GM18499 (cell line): Measurements from ENCODE around the gene TRAPPC11.
"Not testable (repeated sequence)": the region's sequence is repeated elsewhere in the genome, so short reads cannot be mapped to it uniquely, and the experiment has no call there.

Source experiments
- ATAC-seq: cut with Tn5 transposase; IDR thresholded peaks from one replicate; pipeline ENCODE4 v1.9.1; 2021; ENCODE audit warnings: moderate number of reproducible peaks; ENCODE audit not compliant: insufficient read depth, unreplicated experiment

Gene TRAPPC11

GRCh38 chr4:183716302-183716701 lies 57.2 kb downstream of the TRAPPC11 start:
- ATAC-seq = no peak

GRCh38 chr4:183718876-183719275 lies 59.8 kb downstream of the TRAPPC11 start:
- ATAC-seq = no peak

GRCh38 chr4:183721207-183722081 lies 62.4 kb downstream of the TRAPPC11 start:
- no peak for ATAC-seq

- ATAC-seq = peak; percentile 51
These were observed 63.9 kb downstream of the TRAPPC11 start for GRCh38 chr4:183722731-183723560.

GRCh38 chr4:183723561-183724228 lies 64.6 kb downstream of the TRAPPC11 start:
- ATAC-seq = no peak

GRCh38 chr4:183725585-183725984 lies 66.5 kb downstream of the TRAPPC11 start:
- not testable (repeated sequence) for ATAC-seq

- ATAC-seq = no peak
These were observed 68.4 kb downstream of the TRAPPC11 start for GRCh38 chr4:183727482-183727881.

GRCh38 chr4:183728223-183729068 lies 69.4 kb downstream of the TRAPPC11 start:
- ATAC-seq = no peak

- no peak for ATAC-seq
These were observed 69.9 kb downstream of the TRAPPC11 start for GRCh38 chr4:183729069-183729406.

GRCh38 chr4:183729430-183730328 lies 70.6 kb downstream of the TRAPPC11 start:
- no peak for ATAC-seq

GRCh38 chr4:183732296-183732695 lies 73.2 kb downstream of the TRAPPC11 start:
- ATAC-seq = no peak

- no peak for ATAC-seq
These were observed 74.1 kb downstream of the TRAPPC11 start for GRCh38 chr4:183733181-183733580.

- ATAC-seq = no peak
These were observed 79.1 kb downstream of the TRAPPC11 start for GRCh38 chr4:183738081-183738673.

- ATAC-seq = no peak
These were observed 79.9 kb downstream of the TRAPPC11 start for GRCh38 chr4:183738961-183739360.

- ATAC-seq = no peak
These were observed 87.5 kb downstream of the TRAPPC11 start for GRCh38 chr4:183746305-183747229.

- no peak for ATAC-seq
These were observed 88.3 kb downstream of the TRAPPC11 start for GRCh38 chr4:183747380-183747779.

- no peak for ATAC-seq
These were observed 89.0 kb downstream of the TRAPPC11 start for GRCh38 chr4:183747931-183748670.
